Measurements from ENCODE around the gene GNAT1. TPM values are rescaled to one million over a fixed set of nuclear protein-coding genes. Genes with fewer than 3 reads are reported as not detected.

GNAT1 gene
- total RNA-seq, 2 donors from 2014 or later = not detected

DNA sequence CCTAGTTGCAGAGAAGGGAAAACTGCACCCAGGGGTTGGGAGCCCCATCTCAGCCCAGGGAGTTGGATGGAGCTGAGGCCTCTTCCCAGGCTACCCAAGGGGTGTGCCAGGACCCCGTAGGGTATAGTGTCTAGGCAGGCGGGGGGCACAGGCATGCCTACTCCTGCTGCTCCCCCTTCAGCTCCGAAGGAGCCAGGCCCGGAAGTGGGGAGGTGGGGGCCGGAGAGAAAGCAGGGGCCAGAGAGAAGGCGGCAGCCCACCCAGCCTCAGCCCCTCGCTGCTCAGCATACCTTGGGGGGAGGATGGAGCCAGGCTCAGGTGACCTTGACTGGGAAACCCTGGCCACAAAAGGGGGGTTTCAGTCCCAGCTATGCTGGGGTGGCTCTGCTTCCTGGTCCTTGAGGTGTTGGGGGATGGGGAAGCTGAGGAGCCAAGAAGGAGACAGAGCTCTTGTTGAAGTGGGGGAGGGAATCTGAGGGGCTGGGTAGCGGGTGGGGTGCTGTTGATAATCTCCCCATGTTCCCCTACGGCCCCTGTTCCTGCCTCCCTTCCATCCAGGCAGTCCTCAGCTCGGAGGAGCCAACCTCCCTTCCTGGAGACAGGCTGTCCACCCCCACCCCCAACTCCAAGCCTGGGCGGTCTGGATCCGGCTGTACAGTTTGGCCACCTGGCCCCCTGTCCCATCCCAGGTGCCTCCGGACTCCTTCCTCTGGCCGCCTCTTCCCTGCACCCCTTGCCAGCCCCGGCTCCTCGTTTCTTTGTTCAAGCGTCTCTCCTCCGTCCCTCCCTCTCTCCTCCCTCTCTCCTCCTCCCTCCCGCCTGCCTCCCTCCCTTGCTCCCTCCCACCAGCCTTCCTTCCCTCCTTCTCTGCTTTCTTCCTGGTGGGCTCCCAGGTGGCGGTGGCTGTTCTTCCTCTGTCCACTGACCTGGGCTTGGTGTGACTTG lies 34.6 kb upstream of the GNAT1 start:
- Histone ChIP-seq H3K4me3 (peak overlapping the region; percentile 53 to 66), H3K36me3 (no peaks in the 10 kb centered on the region), H3K27ac (peak overlapping the region; percentile 83), H3K9me3 (no peaks in the 10 kb centered on the region), H3K27me3 (replicated peaks; ENCODE audit: insufficient read depth) (no peaks in the 10 kb centered on the region), H3K4me1 (replicated peaks) (peaks cover 33% of the 10 kb centered on the region)
- intact Hi-C loops (cut with DNase I) = no loop called here
- TF ChIP-seq POLR2A (IDR thresholded peaks at IDR 0.05) (peak; percentile 79), POLR2AphosphoS5 (IDR thresholded peaks at IDR 0.05) (no peak)
- TF ChIP-seq, protein P1, sequence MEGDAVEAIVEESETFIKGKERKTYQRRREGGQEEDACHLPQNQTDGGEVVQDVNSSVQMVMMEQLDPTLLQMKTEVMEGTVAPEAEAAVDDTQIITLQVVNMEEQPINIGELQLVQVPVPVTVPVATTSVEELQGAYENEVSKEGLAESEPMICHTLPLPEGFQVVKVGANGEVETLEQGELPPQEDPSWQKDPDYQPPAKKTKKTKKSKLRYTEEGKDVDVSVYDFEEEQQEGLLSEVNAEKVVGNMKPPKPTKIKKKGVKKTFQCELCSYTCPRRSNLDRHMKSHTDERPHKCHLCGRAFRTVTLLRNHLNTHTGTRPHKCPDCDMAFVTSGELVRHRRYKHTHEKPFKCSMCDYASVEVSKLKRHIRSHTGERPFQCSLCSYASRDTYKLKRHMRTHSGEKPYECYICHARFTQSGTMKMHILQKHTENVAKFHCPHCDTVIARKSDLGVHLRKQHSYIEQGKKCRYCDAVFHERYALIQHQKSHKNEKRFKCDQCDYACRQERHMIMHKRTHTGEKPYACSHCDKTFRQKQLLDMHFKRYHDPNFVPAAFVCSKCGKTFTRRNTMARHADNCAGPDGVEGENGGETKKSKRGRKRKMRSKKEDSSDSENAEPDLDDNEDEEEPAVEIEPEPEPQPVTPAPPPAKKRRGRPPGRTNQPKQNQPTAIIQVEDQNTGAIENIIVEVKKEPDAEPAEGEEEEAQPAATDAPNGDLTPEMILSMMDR (IDR thresholded peaks at IDR 0.05) = no peak
- DNase-seq (ENCODE audit: low spot score) = peak; percentile 73
- 19% methylated on average over 19 of the region's 20 CpGs for WGBS

DNA sequence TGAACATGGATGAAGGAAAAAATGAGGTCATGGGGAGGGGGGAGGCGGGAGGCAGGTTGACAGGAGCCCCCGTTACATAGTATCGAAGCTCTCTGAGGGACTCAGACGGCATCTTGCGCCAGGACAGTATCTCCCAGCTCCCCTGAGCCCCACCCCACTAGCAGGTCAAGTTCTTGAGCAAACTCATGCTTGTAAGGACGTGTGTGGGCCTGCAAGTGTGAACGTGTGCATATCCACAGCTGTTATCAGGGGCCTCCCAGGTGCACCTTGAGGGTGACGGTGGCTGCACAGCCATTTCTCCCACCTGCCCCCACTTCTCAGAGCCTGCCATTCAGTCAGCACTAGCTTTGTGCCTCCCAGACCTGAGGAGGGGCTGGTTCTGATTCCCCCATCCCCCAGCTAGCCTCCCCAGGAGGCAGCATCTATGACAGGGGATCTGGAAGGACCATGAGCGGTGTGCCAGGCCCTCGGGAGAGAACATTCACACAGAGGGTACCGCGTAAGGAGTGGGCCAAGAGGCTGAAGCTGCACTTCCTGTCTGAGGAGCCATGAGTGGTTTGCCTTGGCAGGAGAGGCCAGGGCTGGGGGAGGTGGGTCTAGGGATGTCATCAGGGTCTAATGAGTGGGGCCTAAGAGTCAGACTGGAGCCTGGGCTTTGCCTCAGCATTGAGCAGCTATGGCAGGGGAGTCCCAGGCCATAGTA lies 33.4 kb upstream of the GNAT1 start:
- H3K27me3 ChIP-seq (replicated peaks; ENCODE audit: insufficient read depth) = no peaks in the 10 kb centered on the region
- DNase-seq (ENCODE audit: low spot score) = peak; percentile 84
- peak overlapping the region; percentile 83 for H3K27ac ChIP-seq
- intact Hi-C loops (cut with DNase I) = no loop called here
- H3K4me3 ChIP-seq = no peak overlapping the region
- TF ChIP-seq, protein P1 (IDR thresholded peaks at IDR 0.05) = no peak
- peak; percentile 77 for TF ChIP-seq POLR2AphosphoS5 (IDR thresholded peaks at IDR 0.05)
- peak; percentile 54 for TF ChIP-seq POLR2A (IDR thresholded peaks at IDR 0.05)
- H3K4me1 ChIP-seq (replicated peaks) = peaks cover 33% of the 10 kb centered on the region
- 30% methylated on average over 12 of the region's 12 CpGs for WGBS
- H3K36me3 ChIP-seq = no peaks in the 10 kb centered on the region
- H3K9me3 ChIP-seq = no peaks in the 10 kb centered on the region

DNA sequence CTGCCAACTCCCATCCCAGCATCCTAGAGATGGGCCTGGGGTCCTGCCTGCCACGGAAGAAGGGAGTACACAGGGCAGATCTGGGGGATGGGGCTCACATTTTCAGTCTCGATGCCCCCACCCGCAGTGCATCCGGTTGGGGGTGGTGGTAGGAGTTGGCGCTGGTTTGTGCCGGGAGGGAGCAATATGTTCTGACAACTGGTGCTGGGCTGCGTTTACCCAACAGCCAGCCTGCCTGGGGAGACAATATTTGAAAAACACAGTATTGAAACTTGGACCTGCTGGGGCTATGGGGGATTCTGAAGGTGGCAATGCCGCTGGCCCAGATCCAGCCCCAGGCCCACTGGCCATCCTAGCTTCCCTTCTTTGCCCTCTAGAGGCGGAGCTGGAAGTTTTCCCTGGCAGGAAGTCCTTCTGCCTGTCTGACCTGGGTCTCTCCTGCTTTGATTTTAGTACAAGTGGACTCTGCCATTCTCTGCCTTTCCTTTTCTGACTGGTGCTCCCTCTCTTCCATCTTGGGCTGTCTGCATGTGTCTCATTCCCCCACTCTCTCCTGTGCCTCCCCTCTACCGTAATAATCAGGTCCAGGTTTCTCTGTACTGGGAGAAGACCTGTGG lies 32.8 kb upstream of the GNAT1 start:
- Histone ChIP-seq H3K27me3 (replicated peaks; ENCODE audit: insufficient read depth) (no peaks in the 10 kb centered on the region), H3K9me3 (no peaks in the 10 kb centered on the region), H3K36me3 (no peaks in the 10 kb centered on the region), H3K4me1 (replicated peaks) (peaks cover 33% of the 10 kb centered on the region), H3K27ac (peak overlapping the region; percentile 83), H3K4me3 (no peak overlapping the region)
- TF ChIP-seq POLR2AphosphoS5 (IDR thresholded peaks at IDR 0.05) (no peak), POLR2A (IDR thresholded peaks at IDR 0.05) (no peak)
- TF ChIP-seq, protein P1 (IDR thresholded peaks at IDR 0.05) = no peak
- WGBS = 35% methylated on average over 10 of the region's 10 CpGs
- intact Hi-C loops (cut with DNase I) = no loop called here
- no peak for DNase-seq (ENCODE audit: low spot score)

DNA sequence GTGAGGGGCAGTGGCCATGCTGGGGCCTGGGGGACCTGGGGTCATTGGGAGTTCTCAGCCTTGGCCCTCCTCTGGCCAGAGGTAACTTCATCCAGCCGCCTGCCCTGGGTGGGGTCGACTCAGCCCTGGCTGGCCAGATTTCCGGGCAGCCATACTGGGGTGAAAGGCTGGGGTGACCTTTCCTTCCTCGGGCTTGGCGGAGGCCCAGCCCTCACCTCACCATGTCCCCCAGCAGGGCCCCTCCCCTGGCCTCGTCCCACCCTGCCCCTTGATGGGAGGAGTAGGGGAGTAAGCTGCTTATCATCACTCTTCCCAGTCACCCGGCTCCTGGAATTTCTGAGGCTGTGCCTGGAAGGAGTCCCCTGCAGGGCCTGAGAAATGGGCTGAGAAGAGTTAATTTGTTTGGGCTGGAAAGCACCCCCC lies 30.8 kb upstream of the GNAT1 start:
- TF ChIP-seq, protein P1 (IDR thresholded peaks at IDR 0.05) = no peak
- TF ChIP-seq POLR2AphosphoS5 (IDR thresholded peaks at IDR 0.05) = no peak
- TF ChIP-seq POLR2A (IDR thresholded peaks at IDR 0.05) = no peak
- Histone ChIP-seq H3K4me3 (no peak overlapping the region), H3K27me3 (replicated peaks; ENCODE audit: insufficient read depth) (no peaks in the 10 kb centered on the region), H3K9me3 (no peaks in the 10 kb centered on the region), H3K4me1 (replicated peaks) (peaks cover 42% of the 10 kb centered on the region), H3K27ac (peak overlapping the region; percentile 46 to 83), H3K36me3 (no peaks in the 10 kb centered on the region)
- WGBS = 42% methylated on average over 7 of the region's 7 CpGs
- intact Hi-C loops (cut with DNase I) = no loop called here
- no peak for DNase-seq (ENCODE audit: low spot score)
